Parathyroid adenoma (tissue), 2 donors: Measurements from ENCODE around the gene NPB.

Experiments
- H2AFZ ChIP-seq: fragments of 300-600 bp; sonication (generic); one replicate; pipeline ENCODE4 v1.7.0; 2017; ENCODE audit warnings: antibody characterized with exemption, mild to moderate bottlenecking
- H3K27ac ChIP-seq: fragments of 300-600 bp; sonication (generic); one replicate; pipeline ENCODE4 v1.7.0; 2017
- H3K27me3 ChIP-seq: fragments of 300-600 bp; sonication (generic); one replicate; pipeline ENCODE4 v1.7.0; 2017; ENCODE audit warnings: low read length; ENCODE audit not compliant: control insufficient read depth, insufficient read depth
- H3K36me3 ChIP-seq: fragments of 300-600 bp; sonication (generic); one replicate; pipeline ENCODE4 v1.7.0; 2017; ENCODE audit warnings: low read length; ENCODE audit not compliant: control insufficient read depth, insufficient read depth
- H3K4me1 ChIP-seq: fragments of 300-600 bp; sonication (generic); one replicate; pipeline ENCODE4 v1.7.0; 2017; ENCODE audit warnings: control low read depth
- H3K4me2 ChIP-seq: fragments of 300-600 bp; sonication (generic); one replicate; pipeline ENCODE4 v1.7.0; 2017; ENCODE audit warnings: low read length
- H3K4me3 ChIP-seq: fragments of 300-600 bp; sonication (generic); one replicate; pipeline ENCODE4 v1.7.0; 2017; ENCODE audit warnings: low read depth, low read length
- H3K79me2 ChIP-seq: fragments of 300-600 bp; sonication (generic); one replicate; pipeline ENCODE4 v1.7.0; 2017; ENCODE audit warnings: control low read depth
- H3K9ac ChIP-seq: fragments of 300-600 bp; sonication (generic); one replicate; pipeline ENCODE4 v1.7.0; 2017; ENCODE audit warnings: mild to moderate bottlenecking
- H3K9me3 ChIP-seq: fragments of 300-600 bp; sonication (generic); one replicate; pipeline ENCODE4 v1.7.0; 2017; ENCODE audit warnings: low read length; ENCODE audit not compliant: control insufficient read depth
- CTCF ChIP-seq: fragments of 300-600 bp; sonication (generic); IDR thresholded peaks from one replicate; pipeline ENCODE4 v1.7.0; 2017; ENCODE audit warnings: antibody characterized with exemption, mild to moderate bottlenecking
- donor health status: primary hyperparathyroidism.

Gene NPB

GRCh38 chr17:81885869-81886548 is 16.0 kb upstream of the NPB start:
- Histone ChIP-seq H3K4me3 (no peak overlapping the region), H3K9ac (no peak overlapping the region), H3K4me2 (no peak overlapping the region), H3K9me3 (no peaks in the 10 kb centered on the region), H3K4me1 (peaks cover 7% of the 10 kb centered on the region), H3K79me2 (peaks cover 12% of the 10 kb centered on the region), H3K27ac (no peak overlapping the region), H3K36me3 (no peaks in the 10 kb centered on the region), H3K27me3 (no peaks in the 10 kb centered on the region), H2AFZ (no peak overlapping the region)
- TF ChIP-seq CTCF, result no peak

GRCh38 chr17:81888105-81888987 is 13.7 kb upstream of the NPB start:
- Histone ChIP-seq H3K9me3 (no peaks in the 10 kb centered on the region), H3K4me3 (no peak overlapping the region), H3K9ac (no peak overlapping the region), H3K79me2 (peaks cover 15% of the 10 kb centered on the region), H3K4me1 (peaks cover 12% of the 10 kb centered on the region), H2AFZ (no peak overlapping the region), H3K4me2 (no peak overlapping the region), H3K36me3 (no peaks in the 10 kb centered on the region), H3K27me3 (no peaks in the 10 kb centered on the region), H3K27ac (no peak overlapping the region)
- TF ChIP-seq CTCF, result no peak

GRCh38 chr17:81888988-81889595 is 12.9 kb upstream of the NPB start:
- H3K79me2 ChIP-seq, result peaks cover 15% of the 10 kb centered on the region
- H3K27ac ChIP-seq, result no peak overlapping the region
- H3K27me3 ChIP-seq, result no peaks in the 10 kb centered on the region
- no peak overlapping the region for H3K4me2 ChIP-seq
- H3K36me3 ChIP-seq, result no peaks in the 10 kb centered on the region
- no peak overlapping the region for H3K9ac ChIP-seq
- no peak for TF ChIP-seq CTCF
- peaks cover 12% of the 10 kb centered on the region for H3K4me1 ChIP-seq
- H2AFZ ChIP-seq, result no peak overlapping the region
- H3K9me3 ChIP-seq, result no peaks in the 10 kb centered on the region
- H3K4me3 ChIP-seq, result no peak overlapping the region

- H3K79me2 ChIP-seq, result peaks cover 15% of the 10 kb centered on the region
- H3K4me2 ChIP-seq, result no peak overlapping the region
- peaks cover 12% of the 10 kb centered on the region for H3K4me1 ChIP-seq
- no peaks in the 10 kb centered on the region for H3K27me3 ChIP-seq
- H3K27ac ChIP-seq, result no peak overlapping the region
- H2AFZ ChIP-seq, result no peak overlapping the region
- no peaks in the 10 kb centered on the region for H3K9me3 ChIP-seq
- no peak for TF ChIP-seq CTCF
- no peak overlapping the region for H3K4me3 ChIP-seq
- H3K9ac ChIP-seq, result no peak overlapping the region
- no peaks in the 10 kb centered on the region for H3K36me3 ChIP-seq
Measured at GRCh38 chr17:81889602-81890001, 12.4 kb upstream of the NPB start.
